ENCODE data around the gene CACNB4.

The CACNB4 gene

DNA sequence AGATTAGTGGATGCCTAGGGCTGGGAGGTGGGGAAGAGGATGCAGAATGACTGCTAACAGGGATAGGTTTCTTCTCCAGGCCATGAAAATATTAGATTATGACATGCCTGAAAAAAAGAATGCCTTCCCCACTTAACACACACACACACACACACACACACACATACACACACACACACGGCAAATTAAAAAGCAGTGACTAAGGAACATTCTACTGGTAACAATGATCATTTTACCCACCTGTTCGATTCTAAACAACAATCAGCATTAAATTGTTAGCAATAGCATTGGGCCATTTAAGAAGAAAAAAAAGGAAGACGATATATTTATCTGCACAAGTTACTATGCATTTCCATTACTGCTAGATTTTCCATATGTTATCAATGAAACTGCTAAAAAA, 10.8 kb downstream of the CACNB4 start:
- no peak for DNase-seq (ENCODE audit: low read depth)

DNA sequence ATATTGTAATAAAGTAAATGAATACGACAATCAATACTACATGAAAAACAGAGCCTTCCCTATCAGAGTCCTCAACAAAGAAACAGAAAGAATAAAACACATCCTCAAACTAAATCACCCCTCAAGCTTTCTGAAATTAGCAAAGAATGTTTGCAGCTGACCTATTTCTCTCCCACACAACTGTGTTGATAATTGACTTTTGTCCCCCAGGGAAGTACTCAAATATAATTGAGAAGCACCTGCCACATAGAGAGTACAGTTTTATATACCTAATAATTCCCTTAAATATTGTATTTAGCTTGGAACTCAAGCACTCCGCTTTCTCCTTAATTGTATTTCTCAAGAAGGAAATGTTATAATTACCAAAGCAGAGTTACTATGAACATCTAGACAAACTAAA, 12.6 kb downstream of the CACNB4 start:
- no peak for DNase-seq (ENCODE audit: low read depth)

GRCh38 chr2:152084076-152084475, 14.8 kb downstream of the CACNB4 start:
- DNase-seq (ENCODE audit: low read depth): no peak

DNA sequence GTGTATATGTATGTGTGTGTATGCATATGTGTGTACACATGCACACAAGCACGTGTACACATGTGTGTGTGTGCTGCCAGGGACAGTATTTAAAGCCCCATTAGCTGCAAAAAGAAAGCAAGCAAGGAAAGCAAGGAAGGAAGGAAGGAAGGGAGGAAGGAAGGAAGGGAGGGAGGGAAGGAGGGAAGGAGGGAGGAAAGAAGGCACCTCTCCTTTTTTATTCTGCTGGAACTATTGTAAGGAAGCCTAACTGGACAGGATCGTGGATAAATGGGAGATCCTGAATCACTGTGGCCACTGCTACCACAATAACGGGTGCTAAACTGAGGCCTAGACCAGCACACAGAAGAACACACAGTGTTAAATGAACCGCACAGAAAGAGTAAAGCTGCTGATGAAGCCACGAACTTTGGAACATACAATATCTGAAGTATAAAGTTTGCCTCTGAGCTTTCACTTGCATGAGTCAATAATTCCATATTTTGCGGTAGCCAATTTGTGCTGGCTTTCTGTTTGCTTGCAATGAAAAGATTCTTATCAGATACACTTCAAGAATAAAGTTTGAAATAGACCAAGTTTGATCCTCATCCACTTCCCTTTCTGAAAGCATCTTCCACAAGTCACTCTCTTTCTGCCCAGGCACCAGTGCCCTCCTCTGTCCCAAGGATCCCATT, 15.5 kb downstream of the CACNB4 start:
- no peak for DNase-seq (ENCODE audit: low read depth)

GRCh38 chr2:152078662-152079061, 20.2 kb downstream of the CACNB4 start:
- no peak for DNase-seq (ENCODE audit: low read depth)

- no peak for DNase-seq (ENCODE audit: low read depth)
Measured at GRCh38 chr2:152078023-152078422, 20.8 kb downstream of the CACNB4 start.

- no peak for DNase-seq (ENCODE audit: low read depth)
Measured at GRCh38 chr2:152075461-152076050, 23.3 kb downstream of the CACNB4 start.

DNA sequence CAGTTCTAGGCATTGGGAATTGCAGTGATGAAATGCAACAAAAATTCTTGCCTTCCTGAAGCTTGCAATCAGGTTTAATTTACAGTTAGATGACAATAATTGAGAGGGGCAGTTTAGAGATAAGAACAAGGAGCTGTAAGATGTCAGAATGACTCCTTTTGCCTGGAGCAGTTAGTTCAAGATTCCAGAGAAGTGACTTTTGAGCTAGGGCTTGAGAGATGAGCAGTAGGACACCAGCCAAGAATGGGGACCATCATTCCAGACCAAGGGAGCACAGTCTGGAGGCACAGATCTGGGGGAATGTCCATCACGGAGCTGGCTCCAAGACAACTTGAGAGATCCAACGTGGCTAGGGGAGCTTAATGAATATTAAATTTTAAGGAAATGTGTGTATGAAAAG, 26.8 kb downstream of the CACNB4 start:
- DNase-seq (ENCODE audit: low read depth): no peak

DNA sequence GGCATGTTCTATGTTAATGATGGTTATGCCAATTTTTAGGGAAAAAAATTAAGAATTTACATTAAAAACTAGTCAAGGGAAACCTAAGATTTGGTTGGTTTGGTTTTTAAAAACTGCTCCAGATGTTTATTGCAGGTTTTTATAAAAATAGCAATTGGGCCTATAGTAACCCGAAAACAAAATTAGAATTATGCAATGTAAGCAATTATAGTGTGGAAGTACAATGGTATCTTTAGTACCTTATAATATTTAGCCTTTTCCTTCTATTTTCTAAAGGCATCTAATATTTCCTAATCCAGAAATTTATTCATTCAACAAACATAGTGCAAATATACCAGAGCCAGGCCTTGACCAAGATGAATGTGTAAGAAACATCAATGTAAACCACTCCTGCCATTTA, 27.3 kb downstream of the CACNB4 start:
- no peak for DNase-seq (ENCODE audit: low read depth)

DNA sequence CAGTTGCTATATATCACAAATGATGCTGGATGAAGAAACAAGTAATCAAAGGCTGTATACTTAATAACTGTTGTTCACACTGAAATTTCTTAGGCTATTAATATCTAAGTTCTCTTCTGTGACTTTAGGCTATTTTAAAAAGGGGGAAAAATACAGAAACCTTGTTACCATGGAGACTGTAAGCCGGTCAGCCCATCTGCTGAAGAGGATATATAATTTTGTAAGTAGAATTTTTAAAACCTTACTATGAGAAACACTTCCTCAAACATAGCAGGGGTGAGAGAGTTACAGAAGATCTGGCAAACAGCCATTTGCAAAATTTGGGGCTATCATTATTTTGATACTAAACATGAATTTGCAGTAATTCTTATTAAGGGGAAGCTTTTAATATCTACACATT, 27.8 kb downstream of the CACNB4 start:
- no peak for DNase-seq (ENCODE audit: low read depth)

DNA sequence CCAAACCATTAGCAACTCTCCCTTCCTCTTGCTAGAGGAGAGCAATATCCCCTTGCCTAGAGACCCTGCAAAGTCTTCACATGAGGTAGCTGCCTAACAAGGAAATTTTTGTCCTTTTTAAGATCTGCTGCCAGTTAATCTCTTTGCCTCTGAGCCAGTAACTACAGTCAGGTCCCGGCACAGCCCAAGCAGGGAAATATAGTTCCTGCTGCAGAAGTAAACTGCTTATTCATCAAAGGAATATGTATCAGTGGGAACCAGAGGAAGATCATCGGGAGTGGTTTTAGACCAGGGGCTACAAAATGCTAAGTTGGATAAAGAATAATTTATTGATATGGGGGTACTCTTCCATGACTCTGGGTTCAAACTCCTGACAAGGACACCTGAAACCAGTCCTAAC, 30.6 kb downstream of the CACNB4 start:
- DNase-seq (ENCODE audit: low read depth): no peak

DNA sequence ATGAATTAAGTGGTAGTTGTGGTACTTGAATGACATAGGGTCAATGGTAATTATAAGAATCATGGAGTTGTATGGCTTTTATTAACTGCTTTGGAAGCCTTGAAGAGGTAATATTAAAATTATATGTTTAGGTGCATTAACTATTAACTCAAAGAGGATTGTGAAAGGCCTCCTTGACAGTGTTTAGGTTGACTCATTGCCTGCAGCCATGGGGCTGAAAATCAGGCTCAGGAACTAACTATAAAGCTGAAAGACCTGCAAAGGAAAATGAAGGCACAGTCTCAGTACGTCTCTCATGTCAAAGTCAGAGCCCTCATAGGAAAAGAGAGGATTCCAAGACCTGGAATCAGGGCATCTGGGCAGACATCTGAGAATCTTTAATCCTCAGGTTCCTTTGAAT, 31.0 kb downstream of the CACNB4 start:
- DNase-seq (ENCODE audit: low read depth): no peak

GRCh38 chr2:152065945-152066344, 32.9 kb downstream of the CACNB4 start:
- no peak for DNase-seq (ENCODE audit: low read depth)

DNA sequence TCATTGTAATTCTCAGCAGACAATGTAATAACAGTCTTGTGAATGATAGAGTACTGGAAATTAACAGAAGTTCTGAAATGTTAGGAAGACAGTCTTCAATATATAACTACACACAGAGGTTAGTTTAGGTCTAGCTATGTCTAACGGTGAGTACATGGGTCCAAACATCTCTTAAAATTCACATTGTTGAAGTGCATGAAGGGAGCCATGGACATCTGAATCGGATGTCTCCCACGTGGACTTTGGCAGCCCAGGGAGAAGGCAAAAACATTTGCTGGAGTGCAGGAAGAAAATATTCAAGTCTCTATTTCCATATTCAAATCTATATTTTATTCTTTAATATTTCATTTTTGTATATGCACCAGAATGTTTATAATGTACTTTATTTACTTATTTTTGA, 34.8 kb downstream of the CACNB4 start:
- DNase-seq (ENCODE audit: low read depth): no peak

GRCh38 chr2:152063325-152063924, 35.4 kb downstream of the CACNB4 start:
- DNase-seq (ENCODE audit: low read depth): no peak

DNA sequence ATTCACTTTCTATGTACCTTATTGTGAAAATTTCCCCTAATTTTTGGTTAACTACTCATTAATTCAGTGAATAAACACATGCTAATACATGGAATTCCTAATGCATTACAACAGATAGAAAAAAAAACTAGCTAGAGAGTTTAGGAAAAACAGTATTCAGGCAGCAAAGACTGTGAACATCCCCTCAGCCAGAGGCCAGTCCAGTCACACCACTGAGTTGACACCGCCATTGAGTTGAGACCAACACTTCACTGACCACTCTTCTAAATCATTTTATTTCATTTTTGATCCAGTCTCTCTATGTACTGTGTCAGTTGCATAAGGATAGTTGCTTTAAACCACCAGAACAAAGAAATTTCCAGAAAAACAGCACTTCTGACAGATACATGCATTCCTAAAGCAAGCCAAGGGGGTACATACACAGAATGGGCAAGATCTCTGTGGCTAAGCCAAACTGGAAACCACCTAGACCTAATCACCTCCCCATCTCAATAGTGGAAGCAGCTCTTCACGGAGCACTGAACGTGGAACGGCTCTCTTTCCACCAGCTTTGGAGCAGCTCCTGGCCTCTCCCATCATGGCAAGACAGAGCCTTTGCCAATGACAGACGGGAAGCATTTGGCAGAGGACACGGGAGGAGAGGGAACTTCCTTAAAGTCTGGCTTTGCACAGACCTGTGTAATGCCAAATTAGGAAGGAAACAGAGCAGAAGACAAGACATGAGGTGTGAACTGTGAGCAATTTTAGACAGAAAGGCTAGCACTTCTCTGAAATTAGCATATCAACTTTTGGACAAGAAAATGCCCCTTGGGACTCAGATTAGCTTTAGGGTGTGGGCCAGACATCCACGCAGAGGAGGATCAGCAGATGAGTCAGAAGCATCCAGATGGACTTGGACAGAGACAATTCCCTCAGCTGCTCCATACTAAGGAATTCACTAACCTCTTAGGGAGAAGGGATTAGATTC, 36.4 kb downstream of the CACNB4 start:
- peak; percentile 81 for DNase-seq (ENCODE audit: low read depth)

- DNase-seq (ENCODE audit: low read depth): no peak
Measured at GRCh38 chr2:152061383-152061782, 37.5 kb downstream of the CACNB4 start.

GRCh38 chr2:152058655-152059054, 40.2 kb downstream of the CACNB4 start:
- no peak for DNase-seq (ENCODE audit: low read depth)

DNA sequence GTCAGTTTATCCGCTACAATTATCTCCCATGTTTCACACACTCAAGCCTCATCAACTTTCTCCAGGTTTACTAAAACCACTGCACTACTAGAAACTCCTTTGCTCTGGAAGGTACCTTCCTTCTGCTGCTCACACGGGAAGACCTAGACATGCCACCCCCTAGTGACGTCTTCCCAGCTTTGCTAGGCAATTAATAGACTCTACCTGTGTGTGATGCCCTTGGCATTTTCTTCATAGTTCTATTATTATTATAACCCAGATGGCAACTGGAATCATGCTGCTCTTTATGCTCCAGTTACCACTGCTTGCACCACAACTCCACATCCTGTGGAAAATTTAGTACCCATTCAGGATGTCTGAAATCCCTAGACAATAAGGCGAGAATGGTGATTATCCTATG, 42.4 kb downstream of the CACNB4 start:
- no peak for DNase-seq (ENCODE audit: low read depth)

- DNase-seq (ENCODE audit: low read depth): no peak
Measured at GRCh38 chr2:152055366-152056108, 43.3 kb downstream of the CACNB4 start.

- DNase-seq (ENCODE audit: low read depth): peak; percentile 82
Measured at GRCh38 chr2:152054593-152054992, 44.3 kb downstream of the CACNB4 start.

- DNase-seq (ENCODE audit: low read depth): no peak
Measured at GRCh38 chr2:152051436-152051835, 47.4 kb downstream of the CACNB4 start.
